GM13977 (cell line): ENCODE results near the gene MRPS34.

ENCODE experiments used
- DNase-seq: peaks from one replicate; pipeline ENCODE4 v3.0.0; 2012; ENCODE audit warnings: low spot score
- CTCF ChIP-seq: IDR thresholded peaks from 2 replicates; pipeline ENCODE4 v1.5.1; 2012; ENCODE audit warnings: mild to moderate bottlenecking, control low read depth; ENCODE audit not compliant: insufficient read depth; ENCODE audit errors: extremely low read depth, missing control alignments
- in situ Hi-C: fragments of 300-500 bp; cut with MboI; formaldehyde crosslinking; loops from one replicate; pipeline ENCODE4 v1.12.0; 2022; ENCODE audit warnings: low sequenced_read_pairs, low pct_unique_long_range_greater_than_20kb, mixed read lengths, inconsistent platforms; ENCODE audit not compliant: unreplicated experiment

The MRPS34 gene

GRCh38 chr16:1787322-1788094 lies 14.6 kb upstream of the MRPS34 start:
- DNase-seq: no peak
- in situ Hi-C loops: no loop called here

GRCh38 chr16:1787056-1787321 lies 14.1 kb upstream of the MRPS34 start:
- DNase-seq: no peak
- in situ Hi-C loops: no loop called here
- TF ChIP-seq CTCF: no peak

More at GRCh38 chr16:1787322-1788094, 14.6 kb upstream of the MRPS34 start:
- TF ChIP-seq CTCF: no peak

- in situ Hi-C loops: no loop called here
- peak; percentile 19 for TF ChIP-seq CTCF
- no peak for DNase-seq
Observed at GRCh38 chr16:1786242-1787055, 13.5 kb upstream of the MRPS34 start.

GRCh38 chr16:1785846-1786170 lies 12.9 kb upstream of the MRPS34 start:
- TF ChIP-seq CTCF: no peak
- in situ Hi-C loops: no loop called here
- no peak for DNase-seq

GRCh38 chr16:1784977-1785845 lies 12.3 kb upstream of the MRPS34 start:
- in situ Hi-C loops: no loop called here
- no peak for TF ChIP-seq CTCF
- DNase-seq: no peak

GRCh38 chr16:1782408-1783264 lies 9.7 kb upstream of the MRPS34 start, which contains the start of the genes NUBP2 and SPSB3:
NUBP2 (plus strand) TSS chr16:1782960; CDS start chr16:1783021, 61 bp downstream.
SPSB3 (minus strand) TSS chr16:1782571; CDS start chr16:1781483, 1,088 bp downstream.
- peak; percentile 99 for DNase-seq
- in situ Hi-C loops: no loop called here
- TF ChIP-seq CTCF: no peak
